GM04503 (cell line): ENCODE data around the gene CHRD.

Experiments used
- DNase-seq: peaks from one replicate; pipeline ENCODE4 v3.0.0-alpha.2; 2012; ENCODE audit warnings: low read depth

Gene CHRD

DNA sequence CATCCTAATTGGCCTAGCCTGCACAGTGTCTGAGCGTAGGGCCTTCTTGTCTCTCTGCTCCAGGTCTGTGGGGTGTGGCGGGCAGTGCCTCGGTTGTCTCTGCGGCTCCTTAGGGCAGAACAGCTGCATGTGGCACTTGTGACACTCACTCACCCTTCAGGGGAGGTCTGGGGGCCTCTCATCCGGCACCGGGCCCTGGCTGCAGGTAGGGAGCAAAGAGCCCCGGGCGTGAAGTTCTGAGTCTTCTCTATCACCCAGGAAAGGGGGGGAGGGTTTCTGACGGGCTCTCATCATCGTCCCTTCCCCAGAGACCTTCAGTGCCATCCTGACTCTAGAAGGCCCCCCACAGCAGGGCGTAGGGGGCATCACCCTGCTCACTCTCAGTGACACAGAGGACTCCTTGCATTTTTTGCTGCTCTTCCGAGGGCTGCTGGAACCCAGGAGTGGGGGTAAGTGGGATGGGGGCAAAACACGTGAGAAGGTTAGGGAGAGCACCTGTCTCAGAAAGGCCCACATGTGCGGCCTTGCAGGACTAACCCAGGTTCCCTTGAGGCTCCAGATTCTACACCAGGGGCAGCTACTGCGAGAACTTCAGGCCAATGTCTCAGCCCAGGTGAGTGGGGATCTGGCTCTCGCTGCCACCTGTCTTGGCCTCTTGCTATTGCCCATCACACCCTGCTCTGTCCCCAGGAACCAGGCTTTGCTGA lies 2.6 kb downstream of the CHRD start:
- DNase-seq, result no peak

DNA sequence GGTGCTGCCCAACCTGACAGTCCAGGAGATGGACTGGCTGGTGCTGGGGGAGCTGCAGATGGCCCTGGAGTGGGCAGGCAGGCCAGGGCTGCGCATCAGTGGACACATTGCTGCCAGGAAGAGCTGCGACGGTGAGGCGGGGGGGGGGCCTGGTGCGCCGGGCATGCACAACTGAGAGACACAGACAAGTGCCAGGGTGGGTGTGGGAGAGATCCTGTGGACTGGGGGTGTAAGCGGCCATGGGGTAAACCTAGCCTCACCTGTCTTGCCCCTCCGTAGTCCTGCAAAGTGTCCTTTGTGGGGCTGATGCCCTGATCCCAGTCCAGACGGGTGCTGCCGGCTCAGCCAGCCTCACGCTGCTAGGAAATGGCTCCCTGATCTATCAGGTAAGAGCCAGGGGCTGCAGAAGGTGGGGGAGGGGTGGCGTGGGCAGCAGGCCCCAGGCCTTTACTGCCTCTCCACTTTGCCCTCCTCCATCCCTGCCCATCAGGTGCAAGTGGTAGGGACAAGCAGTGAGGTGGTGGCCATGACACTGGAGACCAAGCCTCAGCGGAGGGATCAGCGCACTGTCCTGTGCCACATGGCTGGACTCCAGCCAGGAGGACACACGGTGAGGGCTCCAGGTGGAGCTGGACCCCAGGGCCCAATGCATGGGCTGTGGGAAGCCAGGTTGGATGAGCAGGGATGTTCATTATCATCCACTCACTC lies 3.3 kb downstream of the CHRD start:
- no peak for DNase-seq

GRCh38 chr3:184384342-184384741 lies 4.5 kb downstream of the CHRD start:
- no peak for DNase-seq

DNA sequence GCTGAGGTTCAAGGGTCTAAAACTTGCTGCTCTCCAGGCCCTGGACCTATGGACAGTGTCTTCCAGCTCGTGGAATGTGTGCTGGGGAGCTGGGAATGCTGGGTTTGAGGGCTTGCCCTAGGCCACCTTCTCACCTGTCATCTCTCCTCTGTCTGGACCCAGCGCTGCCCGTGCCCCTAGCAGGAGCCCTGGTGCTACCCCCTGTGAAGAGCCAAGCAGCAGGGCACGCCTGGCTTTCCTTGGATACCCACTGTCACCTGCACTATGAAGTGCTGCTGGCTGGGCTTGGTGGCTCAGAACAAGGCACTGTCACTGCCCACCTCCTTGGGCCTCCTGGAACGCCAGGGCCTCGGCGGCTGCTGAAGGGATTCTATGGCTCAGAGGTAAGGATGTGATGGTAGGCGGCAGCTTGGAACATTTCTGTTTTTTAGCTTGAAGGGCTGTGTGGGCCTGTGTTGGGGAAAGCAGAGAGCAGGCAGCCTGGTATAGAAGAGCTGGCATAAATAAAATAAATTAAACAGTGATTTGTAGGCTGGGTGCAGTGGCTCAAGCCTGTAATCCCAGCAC lies 5.1 kb downstream of the CHRD start:
- no peak for DNase-seq

GRCh38 chr3:184386047-184386806 lies 6.4 kb downstream of the CHRD start:
- no peak for DNase-seq

DNA sequence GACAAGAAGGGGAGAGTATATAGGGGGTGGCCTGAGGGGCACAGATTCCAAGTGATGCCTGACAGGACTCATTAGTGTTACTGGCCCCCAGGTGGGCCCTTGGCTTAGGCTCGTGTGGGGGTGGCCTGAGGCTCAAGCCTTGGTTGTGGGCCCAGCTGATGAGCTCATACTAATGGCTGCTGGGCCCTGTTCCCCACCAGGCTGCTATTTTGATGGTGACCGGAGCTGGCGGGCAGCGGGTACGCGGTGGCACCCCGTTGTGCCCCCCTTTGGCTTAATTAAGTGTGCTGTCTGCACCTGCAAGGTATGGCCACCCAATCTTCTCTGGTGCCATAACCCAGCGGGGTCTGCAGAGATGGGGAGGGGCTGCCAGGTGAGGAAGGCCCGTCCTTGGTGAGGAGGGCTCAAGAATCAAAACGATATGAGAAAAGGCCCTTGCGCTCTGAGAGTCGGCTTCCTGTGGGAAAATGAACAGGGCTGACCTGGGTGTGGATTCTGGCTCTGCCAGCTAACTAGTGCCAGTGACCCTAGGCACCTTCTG lies 7.4 kb downstream of the CHRD start:
- no peak for DNase-seq

- DNase-seq, result no peak
Measured at GRCh38 chr3:184388164-184388935, 8.5 kb downstream of the CHRD start.

DNA sequence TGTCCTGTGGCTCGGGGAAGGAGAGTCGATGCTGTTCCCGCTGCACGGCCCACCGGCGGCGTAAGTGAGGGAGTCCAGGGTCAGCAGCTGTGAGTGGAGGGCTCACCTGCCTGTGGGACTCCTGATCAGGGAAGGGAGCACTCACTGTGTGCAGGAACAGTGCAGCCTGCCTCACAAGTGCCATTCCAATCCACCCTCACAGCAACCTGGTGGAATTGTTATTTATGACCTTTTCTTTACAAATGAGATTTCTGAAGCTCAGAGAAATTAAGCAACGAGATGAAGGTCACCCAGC lies 9.0 kb downstream of the CHRD start:
- no peak for DNase-seq

- DNase-seq, result no peak
Measured at GRCh38 chr3:184389384-184389783, 9.5 kb downstream of the CHRD start.

DNA sequence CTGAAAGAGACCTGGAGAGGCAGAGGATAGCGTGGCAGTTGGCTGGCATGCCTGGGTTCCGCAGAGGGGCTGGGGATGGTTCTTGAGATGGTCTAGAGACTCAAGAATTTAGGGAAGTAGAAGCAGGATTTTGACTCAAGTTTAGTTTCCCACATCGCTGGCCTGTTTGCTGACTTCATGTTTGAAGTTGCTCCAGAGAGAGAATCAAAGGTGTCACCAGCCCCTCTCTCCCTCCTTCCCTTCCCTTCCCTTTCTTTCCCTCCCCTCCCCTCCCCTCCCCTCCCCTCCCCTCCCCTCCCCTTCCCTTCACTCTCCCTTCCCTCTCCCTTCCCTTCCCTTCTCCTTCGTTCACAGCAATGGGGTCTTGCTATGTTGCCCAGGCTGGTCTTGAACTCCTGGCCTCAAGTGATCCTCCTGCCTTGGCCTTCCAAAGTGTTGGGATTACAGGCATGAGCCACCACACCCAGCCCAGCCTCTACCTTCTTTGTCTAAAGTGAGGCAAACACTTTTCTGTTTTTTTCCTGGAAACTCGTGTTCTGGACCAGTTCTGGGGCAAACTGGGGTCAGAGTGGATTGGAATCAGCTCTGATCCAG lies 10.2 kb downstream of the CHRD start:
- DNase-seq, result no peak

- no peak for DNase-seq
Measured at GRCh38 chr3:184391266-184391665, 11.4 kb downstream of the CHRD start.

- DNase-seq, result no peak
Measured at GRCh38 chr3:184395320-184395660, 15.4 kb downstream of the CHRD start.

GRCh38 chr3:184399410-184399809 lies 19.6 kb downstream of the CHRD start:
- DNase-seq, result peak; percentile 78

GRCh38 chr3:184405075-184406030 lies 25.5 kb downstream of the CHRD start:
- no peak for DNase-seq

- no peak for DNase-seq
Measured at GRCh38 chr3:184409331-184409926, 29.6 kb downstream of the CHRD start.

DNA sequence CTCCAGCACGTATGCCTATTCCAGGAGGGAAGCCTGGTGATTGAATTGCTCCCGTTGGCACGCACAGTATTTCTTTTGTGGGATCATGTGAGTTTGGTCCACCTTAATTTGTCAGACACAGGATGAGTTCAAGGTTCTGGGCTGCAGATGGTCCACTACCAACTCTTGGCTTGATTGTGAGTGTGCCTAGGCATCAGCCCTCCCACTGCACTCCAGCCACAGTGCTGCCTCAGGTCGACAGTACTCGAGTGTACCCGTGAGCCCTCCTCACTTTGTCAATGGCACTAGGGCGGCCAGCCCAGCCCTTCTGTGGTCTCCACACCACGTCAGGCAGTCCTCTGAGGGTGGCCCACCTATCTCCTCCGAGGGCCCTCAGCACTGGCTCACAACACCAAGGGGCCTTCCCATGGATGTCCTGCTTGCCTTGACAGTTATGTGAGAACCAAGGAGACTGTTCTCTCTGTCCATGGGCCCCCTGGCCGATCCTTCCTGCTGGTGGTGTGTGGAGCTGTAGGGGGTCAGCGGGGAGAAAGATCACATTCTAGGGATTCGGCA lies 30.2 kb downstream of the CHRD start:
- DNase-seq, result no peak

GRCh38 chr3:184414418-184415202 lies 34.8 kb downstream of the CHRD start:
- DNase-seq, result no peak

DNA sequence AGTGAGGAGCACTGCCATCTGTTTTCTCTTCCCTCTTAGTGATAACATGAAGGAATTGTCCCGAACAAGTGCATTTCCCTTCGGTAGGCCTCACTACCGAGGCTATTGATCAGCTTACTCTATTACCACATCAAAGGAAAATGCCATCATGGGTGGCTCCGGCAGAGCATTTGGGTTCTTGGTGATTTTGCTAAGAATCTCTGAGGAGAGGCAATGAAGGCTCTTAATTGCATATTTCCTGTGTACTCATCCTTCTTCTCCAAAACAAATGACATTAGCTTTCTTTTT lies 35.3 kb downstream of the CHRD start:
- DNase-seq, result no peak
